ENCODE measurements around the gene ZNF653. TPM values are rescaled to one million over a fixed set of nuclear protein-coding genes. Genes with fewer than 3 reads are reported as not detected.

The ZNF653 gene
- total and polyA plus RNA-seq, 9 of the 15 experiments (the other 6 are each of a cell fraction or from before 2014, with no cell fraction given), result 1.6 to 8.0 (median 4.2) TPM; not detected in 2

DNA sequence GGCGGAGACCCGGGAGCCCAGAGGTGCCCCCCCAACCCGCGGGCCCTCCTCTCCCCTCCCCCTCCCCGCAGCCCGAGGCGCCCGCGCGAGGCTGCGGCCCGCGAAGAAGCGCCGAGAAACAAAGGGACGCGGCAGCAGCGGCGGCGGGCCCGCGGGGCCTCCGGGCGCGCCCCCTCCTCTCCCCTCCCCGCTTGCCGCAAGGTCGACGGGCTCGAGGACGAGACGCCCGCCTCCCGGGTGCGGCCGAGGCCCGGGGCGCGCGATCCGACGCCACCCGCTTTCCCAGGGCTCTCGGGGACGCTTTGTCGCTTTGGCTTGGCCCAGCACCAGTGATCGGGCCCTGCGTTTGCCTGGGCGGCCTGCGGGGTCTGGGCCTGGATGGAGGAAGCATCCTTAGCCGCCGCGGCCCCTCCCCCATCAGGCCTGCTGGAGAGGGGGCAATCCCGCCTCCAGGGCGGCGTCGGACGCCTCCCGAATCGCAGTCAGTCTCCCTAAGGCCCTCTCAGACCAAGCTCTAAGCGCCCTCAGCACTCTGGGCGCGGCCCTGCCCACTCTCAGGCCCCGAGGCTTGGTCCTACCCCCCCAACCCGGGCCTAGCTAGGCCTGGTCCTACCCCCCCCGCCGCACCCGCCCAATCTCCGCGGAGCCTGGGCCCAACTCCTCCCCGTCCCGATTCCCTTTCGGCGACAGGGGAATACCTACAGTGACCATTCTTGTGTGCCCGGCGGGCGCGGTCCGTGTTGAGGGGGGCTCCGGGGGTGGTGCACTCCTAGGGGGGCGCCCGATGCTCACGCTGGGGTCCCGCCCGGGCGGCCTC lies 25.5 kb downstream of the ZNF653 start:
- no peaks in the 10 kb centered on the region for H3K9me1 ChIP-seq (ENCODE audit: control insufficient read depth, insufficient read depth, low read length)
- no peaks in the 10 kb centered on the region; the same call in 1 of the 2 replicates for H4K20me1 ChIP-seq (replicated peaks; ENCODE audit: control insufficient read depth, insufficient read depth, low read length)
- peak overlapping the region; percentile 16; the same call in 1 of the 2 replicates for H3K4me3 ChIP-seq
- H3K79me2 ChIP-seq (ENCODE audit: control insufficient read depth, insufficient read depth, low read length), result no peaks in the 10 kb centered on the region
- WGBS (ENCODE audit: insufficient coverage, low coverage, missing lambda C conversion rate), result 11% methylated on average over 39 of the region's 86 CpGs
- DNase-seq (ENCODE audit: extremely low read depth in 1 of 4, low spot score in 3 of 4) (peak in 1 of 4 experiments; percentile 5), ATAC-seq (peak; percentile 1; the same call in 2 of the 3 replicates), FAIRE-seq (no peak)
- ChIA-PET POLR2A (interaction anchor here (1.0 kb wide), 3 partner anchors 11 to 171 kb away, joined by 3 to 4 read pairs (median 3); partner anchors contain the start of gene ELOF1), CTCF (ENCODE audit: low intra/inter-chr PET ratio) (no interaction called here)
- in situ Hi-C loops (cut with MboI), result no loop called here
- no peak overlapping the region for H2AFZ ChIP-seq (ENCODE audit: low read depth, low read length)
- H3K4me1 ChIP-seq (replicated peaks in 1 of 2; ENCODE audit: control insufficient read depth in 2 of 2, insufficient read depth in 2 of 2, low read length in 2 of 2), result peaks cover 9 to 55% of the 10 kb centered on the region in 2 experiments; a peak in 4 of 5 replicates
- no peak overlapping the region for H3K9ac ChIP-seq (ENCODE audit: insufficient read depth in 1 of 2, low read depth in 2 of 2, low read length in 2 of 2)
- no peaks in the 10 kb centered on the region for H3K36me3 ChIP-seq (ENCODE audit: control insufficient read depth, insufficient read depth, low read length)
- H3K9me3 ChIP-seq (replicated peaks; ENCODE audit: control insufficient read depth, insufficient read depth, low read depth, low read length), result no peaks in the 10 kb centered on the region
- H3K4me2 ChIP-seq (ENCODE audit: insufficient read depth, low read length), result no peak overlapping the region
- intact Hi-C loops (cut with micrococcal nuclease), result loop anchor here (5.0 to 10.0 kb wide), 2 partner anchors 98 to 185 kb away; partner anchors contain the start of genes EPOR and TSPAN16
- no peaks in the 10 kb centered on the region; a peak in 1 of 5 replicates for H3K27me3 ChIP-seq (ENCODE audit: control insufficient read depth in 2 of 2, insufficient read depth in 2 of 2, low read length in 2 of 2)
- no peak overlapping the region for H3K27ac ChIP-seq (ENCODE audit: extremely low read depth, low read depth, low read length)
- BruUV-seq (replicated peaks), result no TSS peak
- TF ChIP-seq ILF3 (IDR thresholded peaks at IDR 0.05; ENCODE audit: borderline replicate concordance) (no peak), CTBP1 (IDR thresholded peaks at IDR 0.05; ENCODE audit: borderline replicate concordance) (peak; percentile 49), MAFK (IDR thresholded peaks at IDR 0.05; ENCODE audit: low read length) (no peak), ZNF253 (CRISPR knock-in tag; conservative IDR thresholded peaks at IDR 0.05) (no peak), BRF2 (IDR thresholded peaks at IDR 0.05; ENCODE audit: borderline replicate concordance, insufficient read depth, insufficient read length) (no peak), SIN3A (IDR thresholded peaks at IDR 0.05; ENCODE audit: borderline replicate concordance in 2 of 2, control insufficient read depth in 1 of 2, low read depth in 2 of 2, low read length in 2 of 2) (no peak), E2F3 (CRISPR knock-in tag; IDR thresholded peaks at IDR 0.05) (no peak), RREB1 (CRISPR knock-in tag; IDR thresholded peaks at IDR 0.05) (peak; percentile 87; the same call in 1 of the 2 replicates), MEF2A (IDR thresholded peaks at IDR 0.05; ENCODE audit: control insufficient read depth, low read depth, low read length) (no peak), FOXJ3 (CRISPR knock-in tag; IDR thresholded peaks at IDR 0.05) (no peak), TSC22D4 (tag; IDR thresholded peaks at IDR 0.05) (no peak)
- TF ChIP-seq, protein P1, sequence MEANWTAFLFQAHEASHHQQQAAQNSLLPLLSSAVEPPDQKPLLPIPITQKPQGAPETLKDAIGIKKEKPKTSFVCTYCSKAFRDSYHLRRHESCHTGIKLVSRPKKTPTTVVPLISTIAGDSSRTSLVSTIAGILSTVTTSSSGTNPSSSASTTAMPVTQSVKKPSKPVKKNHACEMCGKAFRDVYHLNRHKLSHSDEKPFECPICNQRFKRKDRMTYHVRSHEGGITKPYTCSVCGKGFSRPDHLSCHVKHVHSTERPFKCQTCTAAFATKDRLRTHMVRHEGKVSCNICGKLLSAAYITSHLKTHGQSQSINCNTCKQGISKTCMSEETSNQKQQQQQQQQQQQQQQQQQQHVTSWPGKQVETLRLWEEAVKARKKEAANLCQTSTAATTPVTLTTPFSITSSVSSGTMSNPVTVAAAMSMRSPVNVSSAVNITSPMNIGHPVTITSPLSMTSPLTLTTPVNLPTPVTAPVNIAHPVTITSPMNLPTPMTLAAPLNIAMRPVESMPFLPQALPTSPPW (CRISPR knock-in tag; IDR thresholded peaks at IDR 0.05), result peak; percentile 41

Data from K562 (cell line).